GM19438 (cell line): ENCODE data around the gene EXOSC3.

Experiments used
- ATAC-seq: cut with Tn5 transposase; IDR thresholded peaks from one replicate; pipeline ENCODE4 v1.9.1; 2021; ENCODE audit warnings: low read depth; ENCODE audit not compliant: unreplicated experiment

Gene EXOSC3

DNA sequence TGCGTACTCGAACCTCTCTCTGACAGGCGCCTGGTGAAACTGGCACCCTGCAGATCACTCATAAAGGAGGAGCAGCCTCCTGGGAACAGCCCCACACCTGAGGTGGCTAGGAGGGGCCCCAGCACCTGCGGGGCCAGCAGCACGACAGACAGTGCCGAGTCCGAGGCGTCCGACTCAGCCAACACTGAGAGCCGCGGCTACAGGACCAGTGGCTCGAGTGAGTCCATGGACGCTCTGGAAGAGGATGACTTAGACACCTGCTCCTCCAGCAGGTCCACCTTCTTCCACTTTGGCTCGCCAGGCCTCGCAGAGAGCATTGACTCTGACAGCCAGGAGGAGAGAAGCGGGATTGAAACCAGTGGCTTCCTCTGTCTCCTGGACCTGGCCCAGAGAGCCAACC lies 44.7 kb downstream of the EXOSC3 start:
- no peak for ATAC-seq

DNA sequence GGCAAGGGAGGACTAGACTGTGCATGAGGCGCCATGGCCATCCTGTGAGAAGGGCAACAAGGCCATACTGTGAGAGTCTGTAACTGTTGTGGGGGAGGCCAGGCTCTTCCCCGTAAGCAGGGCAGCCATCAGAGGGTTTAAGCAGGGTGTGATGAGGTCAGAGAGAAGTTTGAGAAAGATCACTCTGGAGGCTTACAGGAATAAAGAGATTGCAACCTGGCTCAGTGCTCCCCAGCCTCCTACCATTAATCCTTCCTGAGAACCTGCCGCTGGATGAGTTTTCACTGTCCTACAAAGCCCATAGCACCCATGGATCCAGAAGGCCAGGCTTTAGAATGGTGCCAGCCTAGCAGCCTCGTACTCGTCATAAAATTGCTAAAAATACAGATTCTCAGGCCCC lies 45.6 kb downstream of the EXOSC3 start:
- ATAC-seq = no peak

DNA sequence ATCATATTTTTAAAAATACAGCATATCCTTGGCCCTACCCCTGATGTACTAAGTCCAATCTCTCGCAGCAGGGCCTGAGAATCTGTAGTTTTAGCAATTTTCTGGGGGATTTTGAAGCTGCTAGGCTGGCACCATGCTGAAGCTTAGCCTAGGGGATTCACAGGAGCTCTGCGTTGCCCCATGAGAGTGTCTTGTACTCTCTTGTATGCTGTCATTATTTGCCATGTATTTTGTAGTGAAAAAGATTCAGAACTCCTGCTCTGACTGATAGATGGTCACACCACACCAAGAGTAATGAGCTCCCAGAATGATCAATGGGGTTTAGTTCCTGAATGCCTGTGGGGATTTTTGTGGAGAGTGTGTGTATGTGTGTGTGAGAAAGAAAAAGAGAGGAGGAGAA lies 51.9 kb downstream of the EXOSC3 start:
- no peak for ATAC-seq

DNA sequence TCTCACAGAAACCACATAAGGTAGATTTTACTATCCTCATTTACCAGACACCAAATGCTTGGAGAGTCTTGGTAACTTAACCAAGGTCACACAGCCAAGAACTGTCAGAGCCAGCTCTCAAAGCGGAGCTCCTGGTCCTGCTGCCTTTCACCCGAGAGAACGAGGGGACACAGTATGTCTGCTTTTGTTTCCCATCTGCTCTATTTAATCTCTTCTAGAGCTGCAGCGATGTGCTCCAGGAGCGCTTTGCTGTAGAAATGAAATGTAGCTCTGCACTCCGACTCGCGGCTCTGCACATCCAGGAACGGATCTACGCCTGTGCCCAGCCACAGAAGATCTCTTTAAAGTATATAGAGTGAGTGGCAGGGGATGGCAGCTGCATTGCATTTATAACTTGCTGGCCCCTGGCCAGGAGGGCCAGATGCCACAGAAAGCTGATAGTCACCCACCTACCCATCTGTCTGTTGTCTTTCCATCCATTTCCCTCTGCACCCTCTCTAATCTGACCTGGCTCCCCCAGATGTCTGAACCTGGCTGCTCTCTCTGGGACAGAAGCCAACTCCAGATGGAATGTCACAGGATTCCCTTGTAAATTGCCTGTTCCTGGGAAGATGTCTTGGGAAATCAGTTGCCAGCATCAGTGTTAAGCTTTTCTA lies 52.6 kb downstream of the EXOSC3 start:
- no peak for ATAC-seq

DNA sequence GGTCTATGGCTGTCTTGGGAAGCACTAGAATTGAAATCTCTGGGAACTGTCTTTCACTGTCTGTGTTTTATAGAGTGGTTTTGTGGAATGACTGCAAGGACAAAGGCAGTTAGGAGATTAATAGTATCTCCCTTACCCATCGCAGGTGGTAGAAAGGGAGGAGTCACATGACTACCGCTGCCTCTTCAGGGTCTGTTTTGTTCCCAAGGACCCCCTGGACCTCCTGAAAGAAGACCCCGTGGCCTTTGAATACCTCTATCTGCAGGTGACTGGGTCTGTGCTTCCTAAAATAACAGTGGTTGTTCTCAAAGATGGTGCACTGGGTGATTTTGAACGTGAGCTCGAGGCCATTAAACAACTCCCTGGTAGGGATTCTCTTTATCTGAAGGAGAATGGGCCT lies 54.0 kb downstream of the EXOSC3 start:
- ATAC-seq = no peak

DNA sequence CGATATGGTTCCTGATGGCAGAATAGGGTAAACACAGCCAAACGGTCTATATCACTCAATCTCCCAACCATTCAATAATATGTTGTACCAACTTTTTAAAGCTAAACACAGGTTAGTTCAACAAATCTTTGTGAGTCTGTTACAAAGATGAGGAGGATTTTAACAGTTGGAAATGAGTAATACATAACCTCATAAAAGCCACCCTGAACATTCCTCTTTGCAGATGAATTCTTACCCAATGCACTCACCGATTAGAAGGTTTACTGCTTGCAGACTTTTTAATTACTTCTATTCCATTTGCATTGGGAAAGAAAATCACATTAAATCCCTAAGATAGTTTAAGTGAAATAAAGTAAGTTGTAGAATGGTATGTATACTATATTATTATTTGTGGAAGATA lies 54.6 kb downstream of the EXOSC3 start:
- ATAC-seq = no peak
